Trophoblast cell (in vitro differentiated cells and primary cell): ENCODE measurements around the gene SLC38A4.
"Not testable (repeated sequence)": the region's sequence is repeated elsewhere in the genome, so short reads cannot be mapped to it uniquely, and the experiment has no call there.

Experiments used
- DNase-seq, 2 donors: peaks; one replicate each; pipeline ENCODE4 v3.0.0-alpha.2; 2016
- H2AFZ ChIP-seq: 2 replicates; pipeline ENCODE4 v1.6.1; 2013; ENCODE audit warnings: low read length, moderate library complexity, mild to moderate bottlenecking; ENCODE audit not compliant: insufficient read depth, poor library complexity
- H2AK5ac ChIP-seq: 2 replicates; pipeline ENCODE4 v1.6.1; 2013; ENCODE audit warnings: mild to moderate bottlenecking, low read length
- H2BK120ac ChIP-seq: 2 replicates; pipeline ENCODE4 v1.6.1; 2013; ENCODE audit warnings: low read length, mild to moderate bottlenecking, moderate library complexity; ENCODE audit not compliant: insufficient read depth, poor library complexity
- H2BK12ac ChIP-seq: 2 replicates; pipeline ENCODE4 v1.6.1; 2013; ENCODE audit warnings: mild to moderate bottlenecking, low read length, moderate library complexity
- H2BK5ac ChIP-seq: 2 replicates; pipeline ENCODE4 v1.6.1; 2013; ENCODE audit warnings: low read length, low read depth, moderate library complexity, mild to moderate bottlenecking; ENCODE audit not compliant: poor library complexity
- H3K14ac ChIP-seq: 2 replicates; pipeline ENCODE4 v1.6.1; 2013; ENCODE audit warnings: mild to moderate bottlenecking, low read length
- H3K18ac ChIP-seq: 2 replicates; pipeline ENCODE4 v1.6.1; 2013; ENCODE audit warnings: mild to moderate bottlenecking, low read length
- H3K23ac ChIP-seq: 2 replicates; pipeline ENCODE4 v1.6.1; 2013; ENCODE audit warnings: low read length
- H3K27ac ChIP-seq: 2 replicates; pipeline ENCODE4 v1.5.1; 2013; ENCODE audit warnings: low read depth, mild to moderate bottlenecking, inconsistent platforms, low read length, moderate library complexity
- H3K27me3 ChIP-seq: 2 replicates; pipeline ENCODE4 v1.6.1; 2013; ENCODE audit warnings: inconsistent platforms, mild to moderate bottlenecking, low read length, moderate library complexity; ENCODE audit not compliant: insufficient read depth
- H3K36me3 ChIP-seq, 2 experiments: 1 replicate in 1 of 2; 2 replicates in 1 of 2; pipeline ENCODE4 v1.6.1; 2013; ENCODE audit warnings: low read length in 2 of 2, mild to moderate bottlenecking in 2 of 2, moderate library complexity in 1 of 2; ENCODE audit not compliant: insufficient read depth in 2 of 2, control insufficient read depth in 1 of 2
- H3K4ac ChIP-seq: 2 replicates; pipeline ENCODE4 v1.6.1; 2013; ENCODE audit warnings: low read depth, mild to moderate bottlenecking, low read length, moderate library complexity
- H3K4me1 ChIP-seq, 2 experiments: 1 replicate in 1 of 2; 2 replicates in 1 of 2; pipeline ENCODE4 v1.6.1; 2013; ENCODE audit warnings: low read length in 2 of 2, mild to moderate bottlenecking in 2 of 2, moderate library complexity in 1 of 2; ENCODE audit not compliant: insufficient read depth in 2 of 2, control insufficient read depth in 1 of 2
- H3K4me2 ChIP-seq: 2 replicates; pipeline ENCODE4 v1.6.1; 2013; ENCODE audit warnings: inconsistent platforms, mild to moderate bottlenecking, low read length, moderate library complexity
- H3K4me3 ChIP-seq: 2 replicates; pipeline ENCODE4 v1.5.1; 2013; ENCODE audit warnings: mild to moderate bottlenecking, low read depth, low read length, inconsistent platforms
- H3K79me1 ChIP-seq: one replicate; pipeline ENCODE4 v1.6.1; 2013; ENCODE audit warnings: low read length
- H3K79me2 ChIP-seq: 2 replicates; pipeline ENCODE4 v1.6.1; 2013; ENCODE audit warnings: low read length, mild to moderate bottlenecking; ENCODE audit not compliant: control insufficient read depth, insufficient read depth, poor library complexity
- H3K9ac ChIP-seq: 2 replicates; pipeline ENCODE4 v1.6.1; 2013; ENCODE audit warnings: mild to moderate bottlenecking, low read length
- H3K9me3 ChIP-seq: 2 replicates; pipeline ENCODE4 v1.6.1; 2013; ENCODE audit warnings: low read depth, mild to moderate bottlenecking, control low read depth, inconsistent platforms, low read length; ENCODE audit not compliant: insufficient read depth
- H4K12ac ChIP-seq: 2 replicates; pipeline ENCODE4 v1.6.1; 2013; ENCODE audit warnings: low read depth, mild to moderate bottlenecking, low read length, moderate library complexity
- H4K8ac ChIP-seq: 2 replicates; pipeline ENCODE4 v1.6.1; 2013; ENCODE audit warnings: low read depth, mild to moderate bottlenecking, low read length, moderate library complexity
- H4K91ac ChIP-seq: one replicate; pipeline ENCODE4 v1.6.1; 2013; ENCODE audit warnings: low read depth, mild to moderate bottlenecking, low read length, moderate library complexity
- WGBS: extraction: QIAGEN DNeasy Blood & Tissue Kit; methylation state at CpG from one replicate; pipeline ENCODE4 v1.1.7; 2013; ENCODE audit warnings: missing lambda C conversion rate; ENCODE audit not compliant: insufficient read length, insufficient coverage; ENCODE audit errors: extremely low coverage; 5-methylcytosine and 5-hydroxymethylcytosine counted together

Gene SLC38A4

GRCh38 chr12:46848792-46849191 lies 23.0 kb upstream of the SLC38A4 start:
- H2AFZ ChIP-seq, H3K27me3 ChIP-seq, H3K79me2 ChIP-seq, H4K12ac ChIP-seq, H3K36me3 ChIP-seq, H4K8ac ChIP-seq, H3K23ac ChIP-seq, DNase-seq, H2BK5ac ChIP-seq, H3K4me3 ChIP-seq, H3K14ac ChIP-seq, H3K9ac ChIP-seq, H4K91ac ChIP-seq, H3K9me3 ChIP-seq, H2BK120ac ChIP-seq, H3K4me1 ChIP-seq, H3K18ac ChIP-seq, H2AK5ac ChIP-seq, H3K4me2 ChIP-seq, H3K79me1 ChIP-seq, H3K4ac ChIP-seq, H3K27ac ChIP-seq, H2BK12ac ChIP-seq: not testable (repeated sequence)
- no CpG with 5 or more reads among the region's 8 CpGs for WGBS

GRCh38 chr12:46847001-46847400 lies 21.2 kb upstream of the SLC38A4 start:
- Histone ChIP-seq H3K4me3 (no peak overlapping the region), H3K27me3 (no peaks in the 10 kb centered on the region), H3K9ac (no peak overlapping the region), H3K4ac (no peak overlapping the region), H4K12ac (no peak overlapping the region), H2AFZ (no peak overlapping the region), H3K27ac (no peak overlapping the region), H3K23ac (no peak overlapping the region), H3K79me2 (no peaks in the 10 kb centered on the region), H3K4me2 (no peak overlapping the region), H4K8ac (no peak overlapping the region), H3K9me3 (no peaks in the 10 kb centered on the region), H2AK5ac (no peak overlapping the region), H4K91ac (no peak overlapping the region), H3K4me1 (no peaks in the 10 kb centered on the region), H2BK5ac (no peak overlapping the region), H3K36me3 (no peaks in the 10 kb centered on the region), H2BK12ac (no peak overlapping the region), H3K79me1 (peaks cover 3% of the 10 kb centered on the region), H3K18ac (no peak overlapping the region), H3K14ac (no peak overlapping the region), H2BK120ac (no peak overlapping the region)
- WGBS = no CpG with 5 or more reads among the region's 1 CpG
- no peak for DNase-seq

GRCh38 chr12:46843811-46844210 lies 18.0 kb upstream of the SLC38A4 start:
- no peak overlapping the region for H2BK5ac ChIP-seq
- DNase-seq = no peak
- no peak overlapping the region for H3K9ac ChIP-seq
- H3K23ac ChIP-seq = no peak overlapping the region
- H3K4ac ChIP-seq = no peak overlapping the region
- H3K4me1 ChIP-seq = no peaks in the 10 kb centered on the region
- no peak overlapping the region for H4K12ac ChIP-seq
- H3K14ac ChIP-seq = no peak overlapping the region
- H2BK120ac ChIP-seq = no peak overlapping the region
- H3K4me2 ChIP-seq = no peak overlapping the region
- H3K36me3 ChIP-seq = no peaks in the 10 kb centered on the region
- no peak overlapping the region for H3K4me3 ChIP-seq
- no peak overlapping the region for H2BK12ac ChIP-seq
- no peak overlapping the region for H3K27ac ChIP-seq
- H3K27me3 ChIP-seq = no peaks in the 10 kb centered on the region
- H3K18ac ChIP-seq = no peak overlapping the region
- no peak overlapping the region for H4K8ac ChIP-seq
- no peak overlapping the region for H2AK5ac ChIP-seq
- no peaks in the 10 kb centered on the region for H3K9me3 ChIP-seq
- H4K91ac ChIP-seq = no peak overlapping the region
- no peaks in the 10 kb centered on the region for H3K79me2 ChIP-seq
- WGBS = no CpG with 5 or more reads among the region's 3 CpGs
- H2AFZ ChIP-seq = no peak overlapping the region
- H3K79me1 ChIP-seq = peaks cover 3% of the 10 kb centered on the region

- no peak overlapping the region for H3K4me3 ChIP-seq
- no peak overlapping the region for H3K9ac ChIP-seq
- H2BK5ac ChIP-seq = no peak overlapping the region
- H3K14ac ChIP-seq = no peak overlapping the region
- H4K12ac ChIP-seq = no peak overlapping the region
- no peaks in the 10 kb centered on the region for H3K36me3 ChIP-seq
- no peaks in the 10 kb centered on the region for H3K4me1 ChIP-seq
- peaks cover 3% of the 10 kb centered on the region for H3K79me1 ChIP-seq
- no peak overlapping the region for H4K91ac ChIP-seq
- H2AFZ ChIP-seq = no peak overlapping the region
- no peak overlapping the region for H4K8ac ChIP-seq
- H3K79me2 ChIP-seq = no peaks in the 10 kb centered on the region
- no peak overlapping the region for H2BK12ac ChIP-seq
- no peak overlapping the region for H3K18ac ChIP-seq
- H3K4ac ChIP-seq = no peak overlapping the region
- H3K23ac ChIP-seq = no peak overlapping the region
- H3K4me2 ChIP-seq = no peak overlapping the region
- no peak for DNase-seq
- no peak overlapping the region for H2BK120ac ChIP-seq
- H3K27me3 ChIP-seq = no peaks in the 10 kb centered on the region
- H3K9me3 ChIP-seq = peaks cover 2% of the 10 kb centered on the region
- no CpG with 5 or more reads among the region's 2 CpGs for WGBS
- H2AK5ac ChIP-seq = no peak overlapping the region
- no peak overlapping the region for H3K27ac ChIP-seq
Measured at GRCh38 chr12:46841891-46842290, 16.1 kb upstream of the SLC38A4 start.
